Measurements from ENCODE around the gene VEPH1.

GRCh38 chr3:157318639-157319288 is 184.5 kb downstream of the VEPH1 start:
- TF ChIP-seq CTCF (IDR thresholded peaks at IDR 0.05) (no peak), POLR2A (IDR thresholded peaks at IDR 0.05) (no peak)

Measured in lower leg skin (tissue), 3 donors.